ENCODE data around the gene MRPS7. TPM values are rescaled to one million over a fixed set of nuclear protein-coding genes. Genes with fewer than 3 reads are reported as not detected.
A peak's percentile ranks its signal among the peaks of the same experiment; 100 is the strongest.

Gene MRPS7
- total and polyA plus RNA-seq, 9 of the 15 experiments (the other 6 are each of a cell fraction or from before 2014, with no cell fraction given), result 107 to 244 (median 132) TPM

GRCh38 chr17:75237100-75238014 is 24.3 kb upstream of the MRPS7 start (continued):
- TF ChIP-seq ARID4B (CRISPR knock-in tag; IDR thresholded peaks at IDR 0.05), result no peak
- TF ChIP-seq ETS1 (conservative IDR thresholded peaks at IDR 0.05; ENCODE audit: control insufficient read depth, low read depth, low read length), result no peak
- TF ChIP-seq ZNF512 (tag; IDR thresholded peaks at IDR 0.05), result no peak
- TF ChIP-seq ZNF282 (CRISPR knock-in tag; IDR thresholded peaks at IDR 0.05), result no peak
- TF ChIP-seq SIN3A (IDR thresholded peaks at IDR 0.05; ENCODE audit: borderline replicate concordance in 2 of 2, control insufficient read depth in 1 of 2, low read depth in 2 of 2, low read length in 2 of 2), result no peak
- TF ChIP-seq ILF3 (IDR thresholded peaks at IDR 0.05; ENCODE audit: borderline replicate concordance), result no peak
- no peak for TF ChIP-seq SAP30 (IDR thresholded peaks at IDR 0.05; ENCODE audit: borderline replicate concordance, insufficient read depth, low read depth, low read length, poor library complexity, severe bottlenecking)
- no peak for TF ChIP-seq ZNF41 (CRISPR knock-in tag; conservative IDR thresholded peaks at IDR 0.05)
- TF ChIP-seq PHF8 (IDR thresholded peaks at IDR 0.05; ENCODE audit: borderline replicate concordance, low read length), result no peak
- peak; percentile 53; the same call in 1 of the 2 replicates for TF ChIP-seq POLR2G (IDR thresholded peaks at IDR 0.05; ENCODE audit: low read depth, low read length)

Data from K562 (cell line).